A549 (cell line): ENCODE results near the gene ARL15.

Source experiments
- CEBPB ChIP-seq, 2 experiments: fragments of >200 bp in 1 of 2; sonication (Bioruptor Twin) in 1 of 2; formaldehyde crosslinking in 1 of 2; IDR thresholded peaks; 2 replicates each; pipeline ENCODE4 v1.6.1; 2012 to 2016
- CTCF ChIP-seq: fragments of >200 bp; sonication (Bioruptor Twin); formaldehyde crosslinking; IDR thresholded peaks from 3 replicates; pipeline ENCODE4 v1.5.1; 2016
- EP300 ChIP-seq, 2 experiments: fragments of >200 bp; sonication (Bioruptor Twin); formaldehyde crosslinking; IDR thresholded peaks; 2 replicates in 1 of 2; 3 replicates in 1 of 2; pipeline ENCODE4 v1.6.1; 2016 to 2017
- ESRRA ChIP-seq: fragments of 150-350 bp; IDR thresholded peaks from 2 replicates; pipeline ENCODE4 v1.6.1; 2014; ENCODE audit warnings: mild to moderate bottlenecking, low read length, borderline replicate concordance
- HMGXB4 ChIP-seq: fragments of 250-450 bp; sonication (Bioruptor Pico); IDR thresholded peaks from 2 replicates; pipeline ENCODE4 v1.5.0; 2021; ENCODE audit warnings: mild to moderate bottlenecking, moderate library complexity, borderline replicate concordance

- TF ChIP-seq CTCF (no peak), CEBPB (IDR thresholded peaks at IDR 0.05) (no peak), EP300 (IDR thresholded peaks at IDR 0.05) (no peak), HMGXB4 (CRISPR knock-in tag) (no peak), ESRRA (no peak)
Observed at GRCh38 chr5:53974021-53974420, 336.4 kb downstream of the ARL15 start.
